ENCODE results near the gene KCNMA1. TPM values are rescaled to one million over a fixed set of nuclear protein-coding genes. Genes with fewer than 3 reads are reported as not detected.
"Not testable (repeated sequence)": the region's sequence is repeated elsewhere in the genome, so short reads cannot be mapped to it uniquely, and the experiment has no call there.

Gene KCNMA1
- polyA plus RNA-seq (2013, experiment 1 of 2), result 1.4 TPM
- polyA plus RNA-seq (2013, experiment 2 of 2), result 1.9 TPM

DNA sequence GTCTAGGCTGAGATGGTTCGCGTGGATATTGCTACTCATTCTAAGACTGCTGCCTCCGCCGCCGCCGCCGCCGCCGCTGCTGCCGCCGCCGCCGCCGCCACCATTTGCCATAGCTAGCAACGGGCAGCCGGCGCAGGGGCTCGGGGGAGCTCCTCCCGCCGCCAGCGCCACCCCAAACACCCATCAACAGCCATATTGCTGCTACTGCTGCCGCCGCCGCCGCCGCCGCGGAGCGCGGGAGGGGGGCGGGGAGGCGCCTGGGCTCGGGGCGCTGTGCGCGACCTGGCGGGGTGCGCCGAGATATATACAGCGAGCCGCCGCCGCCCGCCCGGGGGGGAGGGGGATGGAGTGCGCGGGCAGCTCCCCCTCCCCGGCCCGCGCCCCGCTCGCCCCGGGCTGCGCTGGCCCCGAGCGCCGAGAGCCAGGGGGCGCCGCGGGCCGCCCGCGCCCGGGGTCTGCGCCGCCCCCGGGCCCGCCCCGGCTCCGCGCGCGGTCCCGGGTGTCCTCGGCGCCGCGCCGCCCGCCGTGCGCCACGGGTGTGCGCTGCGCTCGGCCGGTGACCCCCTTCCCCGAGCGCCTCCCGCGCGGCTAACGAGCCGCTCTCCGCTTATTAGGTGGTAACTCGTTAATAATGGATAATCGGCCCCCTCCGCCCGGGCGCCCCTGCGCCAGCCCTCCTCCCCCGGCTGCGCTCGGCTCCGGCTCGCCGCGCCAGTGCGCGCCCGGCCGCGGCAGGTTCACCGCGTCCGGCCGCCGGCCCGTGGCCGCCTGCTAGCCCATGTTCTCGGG lies at the start of gene KCNMA1:
Gene KCNMA1, minus strand, starts transcription at position 277 of the 789 bp plus-strand sequence.
- no peak within 1 kb of the TSS for H4K8ac ChIP-seq (ENCODE audit: low read depth, low read length)
- H2BK5ac ChIP-seq (ENCODE audit: low read length), result no peak within 1 kb of the TSS
- DNase-seq, result peak; percentile 25
- H3K79me2 ChIP-seq (ENCODE audit: control insufficient read depth, insufficient read depth, low read length), result no peaks in the 10 kb centered on the region
- peak within 1 kb of the TSS; percentile 32 for H3K9ac ChIP-seq (ENCODE audit: low read length)
- H4K5ac ChIP-seq (ENCODE audit: low read length), result no peak within 1 kb of the TSS
- H3K79me1 ChIP-seq (ENCODE audit: low read length), result no peaks in the 10 kb centered on the region
- peaks cover 44% of the 10 kb centered on the region for H3K27me3 ChIP-seq (ENCODE audit: insufficient read depth, low read length, poor library complexity)
- H3K18ac ChIP-seq (ENCODE audit: low read length), result no peak within 1 kb of the TSS
- H3K4me3 ChIP-seq (ENCODE audit: low read length), result peak within 1 kb of the TSS; percentile 51
- peak within 1 kb of the TSS; percentile 89 for H3K4me2 ChIP-seq (ENCODE audit: low read length)
- WGBS (ENCODE audit: extremely low coverage, insufficient coverage, low lambda C conversion rate), result no CpG with 5 or more reads among the region's 121 CpGs
- H3K27ac ChIP-seq (ENCODE audit: low read depth, low read length), result no peak within 1 kb of the TSS
- no peak within 1 kb of the TSS for H2AK5ac ChIP-seq (ENCODE audit: low read length)
- peak within 1 kb of the TSS; percentile 56 for H3K56ac ChIP-seq (ENCODE audit: low read length)
- no peak within 1 kb of the TSS for H3K4ac ChIP-seq (ENCODE audit: low read depth, low read length)
- no peaks in the 10 kb centered on the region for H3K4me1 ChIP-seq (ENCODE audit: control insufficient read depth, low read depth, low read length)
- no peak within 1 kb of the TSS for H2BK120ac ChIP-seq (ENCODE audit: low read depth, low read length)
- H3K23ac ChIP-seq (ENCODE audit: low read length), result no peak within 1 kb of the TSS
- H2BK15ac ChIP-seq (replicated peaks; ENCODE audit: low read depth), result no peak within 1 kb of the TSS
- no peaks in the 10 kb centered on the region for H3K36me3 ChIP-seq (ENCODE audit: control insufficient read depth, insufficient read depth, low read length)

DNA sequence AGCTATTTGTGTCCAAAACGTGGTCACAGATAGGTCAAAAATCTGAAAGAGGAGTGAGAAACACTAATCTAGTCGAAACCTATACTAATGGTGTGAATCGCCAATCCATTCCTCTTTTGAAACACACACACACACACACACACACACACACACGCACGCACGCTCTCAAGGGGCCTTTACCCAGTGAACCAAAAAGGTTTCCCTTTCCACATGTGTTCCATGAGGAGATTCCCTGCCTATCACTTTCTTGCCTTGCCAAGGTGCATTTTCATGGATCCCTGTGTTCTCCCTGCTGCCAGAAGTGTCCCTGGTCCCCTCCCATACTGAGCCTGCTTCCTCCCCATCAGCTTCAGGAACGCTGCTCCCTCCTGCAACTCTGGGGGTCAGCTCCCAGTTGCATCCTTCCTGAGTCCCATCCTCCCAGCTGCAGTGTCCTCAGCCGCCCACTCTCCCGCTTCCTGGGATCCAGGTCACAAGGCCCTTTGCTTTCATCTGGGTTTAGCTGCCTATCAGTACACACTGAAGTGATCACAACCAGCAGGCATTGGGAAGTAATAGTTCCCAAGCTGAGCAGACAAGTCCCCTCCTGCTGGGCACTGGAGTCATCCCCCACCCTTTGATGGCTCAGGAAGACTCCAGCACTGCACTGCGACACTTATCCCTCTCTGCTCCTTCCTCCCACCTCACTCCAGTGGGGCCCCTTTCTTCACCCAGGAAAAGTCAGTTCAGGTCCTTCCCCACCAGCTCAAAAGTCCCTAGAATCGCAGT lies 49.2 kb upstream of the KCNMA1 start:
- Histone ChIP-seq H4K8ac (ENCODE audit: low read depth, low read length) (no peak overlapping the region), H3K79me2 (ENCODE audit: control insufficient read depth, insufficient read depth, low read length) (no peaks in the 10 kb centered on the region), H2BK15ac (replicated peaks; ENCODE audit: low read depth) (no peak overlapping the region), H3K4me3 (ENCODE audit: low read length) (no peak overlapping the region), H2BK5ac (ENCODE audit: low read length) (no peak overlapping the region), H3K27ac (ENCODE audit: low read depth, low read length) (no peak overlapping the region), H3K36me3 (ENCODE audit: control insufficient read depth, insufficient read depth, low read length) (no peaks in the 10 kb centered on the region), H4K5ac (ENCODE audit: low read length) (no peak overlapping the region), H3K18ac (ENCODE audit: low read length) (no peak overlapping the region), H3K79me1 (ENCODE audit: low read length) (no peaks in the 10 kb centered on the region), H3K4me2 (ENCODE audit: low read length) (no peak overlapping the region), H3K4me1 (ENCODE audit: control insufficient read depth, low read depth, low read length) (no peaks in the 10 kb centered on the region), H3K27me3 (ENCODE audit: insufficient read depth, low read length, poor library complexity) (no peaks in the 10 kb centered on the region), H3K4ac (ENCODE audit: low read depth, low read length) (no peak overlapping the region), H2AK5ac (ENCODE audit: low read length) (no peak overlapping the region), H3K56ac (ENCODE audit: low read length) (no peak overlapping the region), H3K9ac (ENCODE audit: low read length) (no peak overlapping the region), H3K23ac (ENCODE audit: low read length) (no peak overlapping the region), H2BK120ac (ENCODE audit: low read depth, low read length) (no peak overlapping the region)
- WGBS (ENCODE audit: extremely low coverage, insufficient coverage, low lambda C conversion rate), result no CpG with 5 or more reads among the region's 11 CpGs
- peak; percentile 12 for DNase-seq

GRCh38 chr10:77686096-77686495 lies 48.5 kb upstream of the KCNMA1 start:
- Histone ChIP-seq H3K36me3 (ENCODE audit: control insufficient read depth, insufficient read depth, low read length) (no peaks in the 10 kb centered on the region), H2AK5ac (ENCODE audit: low read length) (no peak overlapping the region), H4K8ac (ENCODE audit: low read depth, low read length) (no peak overlapping the region), H3K4me3 (ENCODE audit: low read length) (no peak overlapping the region), H3K18ac (ENCODE audit: low read length) (no peak overlapping the region), H4K5ac (ENCODE audit: low read length) (no peak overlapping the region), H3K23ac (ENCODE audit: low read length) (no peak overlapping the region), H3K79me1 (ENCODE audit: low read length) (no peaks in the 10 kb centered on the region), H3K9ac (ENCODE audit: low read length) (no peak overlapping the region), H3K4me1 (ENCODE audit: control insufficient read depth, low read depth, low read length) (no peaks in the 10 kb centered on the region), H3K4ac (ENCODE audit: low read depth, low read length) (no peak overlapping the region), H3K27me3 (ENCODE audit: insufficient read depth, low read length, poor library complexity) (no peaks in the 10 kb centered on the region), H2BK5ac (ENCODE audit: low read length) (no peak overlapping the region), H3K79me2 (ENCODE audit: control insufficient read depth, insufficient read depth, low read length) (no peaks in the 10 kb centered on the region), H3K4me2 (ENCODE audit: low read length) (no peak overlapping the region), H2BK15ac (replicated peaks; ENCODE audit: low read depth) (no peak overlapping the region), H3K27ac (ENCODE audit: low read depth, low read length) (no peak overlapping the region), H2BK120ac (ENCODE audit: low read depth, low read length) (no peak overlapping the region), H3K56ac (ENCODE audit: low read length) (no peak overlapping the region)
- peak; percentile 14 for DNase-seq
- WGBS (ENCODE audit: extremely low coverage, insufficient coverage, low lambda C conversion rate), result no CpG with 5 or more reads among the region's 3 CpGs

GRCh38 chr10:77685432-77685831 lies 47.8 kb upstream of the KCNMA1 start:
- Histone ChIP-seq H2AK5ac (ENCODE audit: low read length) (no peak overlapping the region), H3K36me3 (ENCODE audit: control insufficient read depth, insufficient read depth, low read length) (no peaks in the 10 kb centered on the region), H3K4me1 (ENCODE audit: control insufficient read depth, low read depth, low read length) (no peaks in the 10 kb centered on the region), H3K4me2 (ENCODE audit: low read length) (no peak overlapping the region), H3K56ac (ENCODE audit: low read length) (no peak overlapping the region), H3K27ac (ENCODE audit: low read depth, low read length) (no peak overlapping the region), H2BK5ac (ENCODE audit: low read length) (no peak overlapping the region), H3K23ac (ENCODE audit: low read length) (no peak overlapping the region), H3K27me3 (ENCODE audit: insufficient read depth, low read length, poor library complexity) (no peaks in the 10 kb centered on the region), H3K79me1 (ENCODE audit: low read length) (no peaks in the 10 kb centered on the region), H3K4me3 (ENCODE audit: low read length) (no peak overlapping the region), H3K9ac (ENCODE audit: low read length) (no peak overlapping the region), H3K18ac (ENCODE audit: low read length) (no peak overlapping the region), H2BK120ac (ENCODE audit: low read depth, low read length) (no peak overlapping the region), H3K79me2 (ENCODE audit: control insufficient read depth, insufficient read depth, low read length) (no peaks in the 10 kb centered on the region), H3K4ac (ENCODE audit: low read depth, low read length) (no peak overlapping the region), H4K5ac (ENCODE audit: low read length) (no peak overlapping the region), H4K8ac (ENCODE audit: low read depth, low read length) (no peak overlapping the region), H2BK15ac (replicated peaks; ENCODE audit: low read depth) (no peak overlapping the region)
- WGBS (ENCODE audit: extremely low coverage, insufficient coverage, low lambda C conversion rate), result no CpG with 5 or more reads among the region's 4 CpGs
- no peak for DNase-seq

DNA sequence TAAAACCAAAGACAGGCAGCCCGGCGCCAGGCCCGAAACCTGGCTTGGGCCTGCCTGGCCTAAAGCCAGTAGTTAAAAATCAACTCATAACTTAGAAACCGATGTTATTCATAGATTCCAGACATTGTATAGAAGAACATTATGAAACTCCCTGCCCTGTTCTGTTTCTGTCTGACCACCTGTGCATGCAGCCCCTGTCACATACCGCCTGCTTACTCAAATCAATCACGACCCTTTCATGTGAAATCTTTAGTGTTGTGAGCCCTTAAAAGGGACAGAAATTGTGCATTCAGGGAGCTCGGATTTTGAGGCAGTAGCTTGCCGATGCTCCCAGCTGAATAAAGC lies 45.5 kb upstream of the KCNMA1 start:
- H3K79me1 ChIP-seq (ENCODE audit: low read length); H3K18ac ChIP-seq (ENCODE audit: low read length); H2BK120ac ChIP-seq (ENCODE audit: low read depth, low read length); H2BK15ac ChIP-seq (replicated peaks; ENCODE audit: low read depth); H3K56ac ChIP-seq (ENCODE audit: low read length); H3K9ac ChIP-seq (ENCODE audit: low read length); H3K36me3 ChIP-seq (ENCODE audit: control insufficient read depth, insufficient read depth, low read length); H3K27ac ChIP-seq (ENCODE audit: low read depth, low read length); H4K5ac ChIP-seq (ENCODE audit: low read length); H3K23ac ChIP-seq (ENCODE audit: low read length); H3K4ac ChIP-seq (ENCODE audit: low read depth, low read length); H3K4me3 ChIP-seq (ENCODE audit: low read length); H3K4me2 ChIP-seq (ENCODE audit: low read length); H2AK5ac ChIP-seq (ENCODE audit: low read length); H2BK5ac ChIP-seq (ENCODE audit: low read length); H3K79me2 ChIP-seq (ENCODE audit: control insufficient read depth, insufficient read depth, low read length); H4K8ac ChIP-seq (ENCODE audit: low read depth, low read length); H3K4me1 ChIP-seq (ENCODE audit: control insufficient read depth, low read depth, low read length); DNase-seq; H3K27me3 ChIP-seq (ENCODE audit: insufficient read depth, low read length, poor library complexity): not testable (repeated sequence)
- WGBS (ENCODE audit: extremely low coverage, insufficient coverage, low lambda C conversion rate), result no CpG with 5 or more reads among the region's 8 CpGs

All from mesendoderm (in vitro differentiated cells).